Measurements from ENCODE around the gene TRPV4.

Gene TRPV4

DNA sequence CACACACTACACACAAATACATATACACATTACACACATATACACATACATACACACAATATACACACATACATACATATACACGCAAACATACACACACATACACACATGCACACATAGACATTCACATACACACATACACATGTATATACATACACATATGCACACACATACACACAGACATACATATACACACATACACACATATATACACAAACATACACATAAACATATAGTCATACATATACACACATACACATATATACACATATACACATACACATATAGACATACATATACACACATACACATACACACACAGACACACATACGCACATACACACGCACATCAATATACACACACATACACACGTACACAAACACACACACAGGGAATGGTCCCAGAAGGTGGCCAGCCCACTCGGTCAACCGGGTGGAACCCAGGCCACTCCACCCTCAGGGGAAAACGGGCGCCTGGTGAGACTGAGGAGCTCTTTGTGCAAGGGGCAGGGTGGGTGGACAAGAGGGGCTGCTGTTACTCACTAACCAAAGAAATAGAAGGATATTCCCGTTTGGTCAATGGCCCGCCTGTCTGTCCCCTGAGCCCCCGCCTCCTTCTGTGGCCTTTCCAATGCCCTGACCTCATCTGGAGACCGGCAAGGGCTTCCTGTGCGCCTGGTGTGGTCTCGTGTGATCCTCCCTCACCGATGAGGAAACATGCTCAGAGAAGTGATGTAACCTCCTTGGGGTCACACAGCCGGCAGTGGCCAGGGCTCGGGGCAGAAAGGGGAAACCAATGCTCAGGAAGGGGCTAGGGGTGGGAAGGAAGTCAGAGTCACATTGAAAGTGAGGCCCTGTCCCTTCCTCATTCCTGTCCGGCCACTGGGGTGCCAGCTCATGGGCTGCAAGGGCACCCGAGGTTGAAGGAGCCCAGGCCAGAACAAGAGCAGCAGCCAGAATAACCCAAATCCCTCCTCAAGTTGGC is 5.3 kb downstream of the TRPV4 start:
- DNase-seq = no peak

- DNase-seq = no peak
Measured at GRCh38 chr12:109827080-109827479, 6.1 kb downstream of the TRPV4 start.

DNA sequence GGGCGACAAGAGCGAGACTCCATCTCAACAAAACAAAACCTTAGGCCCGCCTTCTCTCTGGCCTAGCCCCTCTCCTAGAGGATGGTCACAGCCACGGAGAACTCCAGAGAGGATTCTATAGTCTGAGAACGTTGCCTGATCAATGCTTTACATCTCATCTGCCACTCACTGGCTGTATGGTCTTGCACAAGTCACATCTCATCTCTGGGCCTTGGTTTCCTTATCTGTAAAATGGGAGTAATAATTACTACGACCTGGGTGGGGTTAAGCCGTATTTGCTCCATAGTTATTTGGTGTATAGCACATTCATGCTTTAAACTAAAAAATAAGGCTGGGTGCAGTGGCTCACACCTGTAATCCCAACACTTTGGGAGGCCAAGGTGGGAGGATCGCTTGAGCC is 8.5 kb downstream of the TRPV4 start:
- DNase-seq = no peak

- no peak for DNase-seq
Measured at GRCh38 chr12:109822951-109823411, 10.2 kb downstream of the TRPV4 start.

GRCh38 chr12:109822416-109822815 is 10.8 kb downstream of the TRPV4 start:
- no peak for DNase-seq

GRCh38 chr12:109821968-109822367 is 11.2 kb downstream of the TRPV4 start:
- DNase-seq = no peak

- DNase-seq = no peak
Measured at GRCh38 chr12:109820816-109821381, 12.3 kb downstream of the TRPV4 start.

DNA sequence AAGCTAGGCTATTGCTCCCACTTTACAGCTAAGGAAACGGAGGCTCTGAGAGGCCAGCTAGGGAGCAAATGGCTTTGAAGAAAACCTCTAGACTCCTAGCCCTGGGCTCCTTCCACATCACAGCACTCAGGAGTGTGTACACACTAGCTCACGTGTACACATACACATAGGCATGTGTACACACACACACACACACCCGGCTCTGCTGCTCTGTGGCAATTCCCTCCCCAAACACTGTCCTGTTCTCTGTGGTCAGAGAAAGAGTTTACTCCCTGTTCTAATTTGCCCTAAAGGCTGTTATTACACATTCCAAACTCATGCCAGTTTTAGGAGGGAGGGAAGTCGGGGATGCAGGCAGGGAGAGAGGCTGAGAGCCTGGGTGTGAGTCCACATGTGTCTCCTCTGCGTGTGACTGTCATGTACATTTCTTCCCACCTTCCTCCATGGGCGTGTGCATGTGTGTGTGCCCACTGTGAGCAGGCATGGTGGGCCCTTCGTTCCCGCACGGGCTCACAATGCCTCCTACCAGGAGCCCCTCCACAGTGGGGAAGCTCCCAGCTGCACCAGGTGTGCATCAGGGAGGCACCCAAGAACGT is 14.2 kb downstream of the TRPV4 start:
- DNase-seq = no peak

- DNase-seq = no peak
Measured at GRCh38 chr12:109818253-109818652, 14.9 kb downstream of the TRPV4 start.

- no peak for DNase-seq
Measured at GRCh38 chr12:109817627-109818231, 15.5 kb downstream of the TRPV4 start.

DNA sequence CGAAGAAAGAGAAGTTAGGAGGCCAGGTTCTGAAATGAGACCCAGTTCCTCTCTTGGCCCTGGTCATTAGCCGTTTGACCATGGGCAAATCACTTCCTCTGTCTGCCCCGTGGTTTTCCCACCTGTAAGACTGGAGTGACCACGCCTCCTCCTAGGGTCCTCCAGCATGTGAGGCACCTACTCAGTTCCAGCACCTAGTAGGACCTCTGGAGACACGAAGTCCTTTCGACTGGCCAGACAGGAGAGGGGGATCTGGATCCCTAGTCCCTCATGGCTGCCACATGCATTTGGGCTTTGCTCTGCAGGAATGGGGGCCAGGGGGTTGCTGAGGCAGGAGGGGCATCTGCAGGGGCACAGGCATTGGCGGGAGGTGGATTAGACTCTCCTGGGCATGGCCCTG is 16.3 kb downstream of the TRPV4 start:
- no peak for DNase-seq

GRCh38 chr12:109815757-109816617 is 17.2 kb downstream of the TRPV4 start:
- no peak for DNase-seq

DNA sequence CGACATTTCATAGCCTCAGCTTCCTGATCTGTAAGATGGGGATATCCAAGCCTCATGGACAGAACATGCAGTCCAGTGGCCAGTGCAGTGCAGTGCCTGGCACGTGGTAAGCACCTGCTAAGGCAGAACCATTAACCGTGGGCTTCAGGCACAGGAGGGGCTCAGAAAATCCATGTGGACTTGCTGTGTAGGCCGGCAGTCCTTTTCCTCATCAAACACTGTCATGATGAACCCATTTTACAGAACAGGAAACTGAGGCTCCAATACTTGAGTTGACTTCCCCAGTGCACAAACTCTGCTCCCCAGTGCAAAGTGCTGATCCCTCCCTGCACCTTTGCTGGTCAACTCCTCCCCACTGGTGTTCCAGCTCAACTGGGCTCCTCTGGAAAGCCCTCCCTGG is 18.0 kb downstream of the TRPV4 start:
- no peak for DNase-seq

GRCh38 chr12:109814600-109815150 is 18.5 kb downstream of the TRPV4 start:
- no peak for DNase-seq

DNA sequence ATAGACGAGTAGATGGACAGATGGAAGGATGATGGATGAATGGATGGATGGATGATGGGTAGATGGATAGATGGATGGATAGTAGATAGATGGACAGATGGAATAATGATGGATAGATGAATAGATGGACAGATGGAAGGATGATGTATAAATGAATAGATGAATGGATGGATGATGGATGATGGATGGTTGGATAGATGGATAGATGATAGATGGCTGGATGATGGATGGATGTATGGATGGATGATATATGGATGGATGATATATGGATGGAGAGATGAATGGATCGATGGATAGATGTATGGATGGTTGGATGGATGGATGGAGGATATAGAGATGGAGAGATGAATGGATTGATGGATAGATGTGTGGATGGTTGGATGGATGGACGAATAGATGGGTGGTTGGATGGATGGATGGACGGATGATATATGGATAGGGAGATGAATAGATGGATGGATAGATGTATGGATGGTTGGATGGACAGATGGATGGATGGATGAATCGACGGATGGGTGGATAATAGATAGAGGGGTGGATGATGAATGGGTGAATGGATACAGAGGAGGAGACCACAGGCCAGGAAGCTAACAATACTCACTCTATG is 19.3 kb downstream of the TRPV4 start:
- no peak for DNase-seq

GRCh38 chr12:109811624-109811995 is 21.6 kb downstream of the TRPV4 start:
- DNase-seq = no peak

DNA sequence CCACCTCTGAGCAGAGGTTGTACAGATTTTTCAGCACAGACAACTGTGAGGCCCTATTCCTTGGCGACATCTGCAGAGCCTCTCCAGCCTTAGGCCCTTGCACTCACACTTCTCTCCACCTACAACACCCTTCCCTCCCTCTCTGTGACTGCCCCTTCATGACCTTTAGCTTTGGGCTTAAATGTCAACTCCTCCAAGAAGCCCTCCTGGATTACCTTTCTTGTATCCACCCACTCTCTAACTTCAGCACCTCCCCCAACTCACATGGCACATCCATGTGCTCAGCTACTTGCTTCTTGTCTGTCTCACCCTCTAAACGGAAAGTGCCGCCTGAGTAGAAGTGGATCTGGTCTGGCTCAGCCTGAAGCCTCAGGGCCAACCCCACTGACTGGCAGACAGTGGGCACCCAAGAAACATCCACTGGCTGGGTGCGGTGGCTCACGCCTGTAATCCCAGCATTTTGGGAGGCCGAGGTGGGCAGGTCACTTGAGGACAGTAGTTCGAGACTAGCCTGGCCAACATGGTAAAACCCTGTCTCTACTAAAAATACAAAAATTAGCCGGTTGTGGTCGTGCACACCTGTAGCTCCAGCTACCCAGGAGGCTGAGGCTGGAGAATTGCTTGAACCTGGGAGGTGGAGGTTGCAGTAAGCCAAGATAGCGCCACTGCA is 22.1 kb downstream of the TRPV4 start:
- no peak for DNase-seq

DNA sequence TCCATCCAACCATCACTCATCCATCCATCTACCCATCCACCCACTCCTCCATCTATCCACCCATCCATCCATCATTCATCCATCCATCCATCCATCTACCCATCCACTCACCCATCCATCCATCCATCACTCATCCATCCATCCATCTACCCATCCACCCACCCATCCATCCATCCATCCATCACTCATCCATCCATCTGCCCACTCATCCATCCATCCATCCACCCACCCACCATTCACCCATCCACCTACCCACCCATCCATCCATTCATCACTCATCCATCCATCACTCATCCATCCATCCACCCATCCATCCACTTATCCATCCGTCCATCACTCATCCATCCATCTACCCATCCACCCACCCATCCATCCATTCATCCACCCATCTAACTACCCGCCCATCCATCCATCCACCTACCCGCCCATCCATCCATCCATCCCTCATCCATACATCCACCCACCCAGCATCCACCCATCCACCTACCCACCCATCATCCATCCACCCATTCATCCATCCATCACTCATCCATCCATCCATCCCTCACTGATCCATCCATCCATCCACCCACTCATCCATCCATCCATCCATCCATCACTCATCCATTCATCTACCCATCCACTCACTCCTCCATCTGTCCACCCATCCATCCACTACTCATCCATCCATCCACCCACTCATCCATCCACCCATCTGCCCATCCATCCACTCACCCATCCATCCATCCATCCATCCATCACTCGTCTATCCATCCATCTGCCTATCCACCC is 24.1 kb downstream of the TRPV4 start:
- DNase-seq = no peak

- DNase-seq = no peak
Measured at GRCh38 chr12:109807954-109808643, 25.1 kb downstream of the TRPV4 start.

All from T-helper 9 cell (primary cell).